GM21825 (cell line): Measurements from ENCODE around the gene RRAS.

Experiments
- ATAC-seq: cut with Tn5 transposase; IDR thresholded peaks from one replicate; pipeline ENCODE4 v1.9.1; 2021; ENCODE audit warnings: mild to moderate bottlenecking, moderate library complexity; ENCODE audit not compliant: unreplicated experiment

Gene RRAS

DNA sequence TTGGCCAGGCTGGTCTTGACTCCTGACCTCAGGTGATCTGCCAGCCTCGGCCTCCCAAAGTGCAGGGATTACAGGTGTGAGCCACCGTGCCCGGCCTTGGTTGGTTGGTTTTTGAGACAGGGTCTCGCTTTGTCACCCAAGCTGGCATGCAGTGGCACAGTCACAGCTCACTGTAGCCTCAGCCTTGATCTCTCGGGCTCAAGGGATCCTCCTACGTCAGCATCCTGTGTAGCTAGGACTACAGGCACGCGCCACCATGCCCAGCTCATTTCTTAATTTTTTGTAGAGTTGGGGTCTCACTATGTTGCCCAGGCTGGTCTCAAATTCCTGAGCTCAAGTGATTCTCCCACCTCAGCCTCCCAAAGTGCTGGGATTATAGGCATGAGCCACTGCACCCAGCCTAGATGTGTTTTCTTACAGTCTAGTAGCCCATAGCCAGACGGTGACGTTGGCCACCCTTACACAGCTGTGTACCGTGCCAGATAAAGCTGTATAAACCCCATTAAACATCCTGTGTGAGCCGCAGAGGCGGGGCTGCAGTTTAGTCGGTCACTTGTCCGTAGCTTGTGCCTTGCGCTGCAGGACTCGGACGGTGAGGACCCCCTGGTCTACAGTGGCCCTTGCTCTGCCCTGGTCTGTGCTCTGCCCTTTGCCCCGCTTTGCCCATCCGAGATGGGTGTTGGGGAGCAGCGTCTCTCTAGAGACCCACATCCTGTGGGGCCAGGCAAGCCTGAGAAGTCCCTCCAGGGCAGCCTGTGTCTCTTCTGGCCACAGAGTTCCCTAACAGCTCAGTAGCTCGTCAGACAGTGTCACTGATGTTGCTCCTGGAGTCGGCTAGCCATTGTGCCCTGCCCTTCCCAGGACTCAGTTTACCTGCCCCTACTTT, 15.9 kb upstream of the RRAS start:
- no peak for ATAC-seq

- no peak for ATAC-seq
Measured at GRCh38 chr19:49654581-49654980, 14.6 kb upstream of the RRAS start.

GRCh38 chr19:49653466-49653806, 13.5 kb upstream of the RRAS start:
- ATAC-seq, result no peak

- ATAC-seq, result no peak
Measured at GRCh38 chr19:49652551-49653465, 12.9 kb upstream of the RRAS start.

DNA sequence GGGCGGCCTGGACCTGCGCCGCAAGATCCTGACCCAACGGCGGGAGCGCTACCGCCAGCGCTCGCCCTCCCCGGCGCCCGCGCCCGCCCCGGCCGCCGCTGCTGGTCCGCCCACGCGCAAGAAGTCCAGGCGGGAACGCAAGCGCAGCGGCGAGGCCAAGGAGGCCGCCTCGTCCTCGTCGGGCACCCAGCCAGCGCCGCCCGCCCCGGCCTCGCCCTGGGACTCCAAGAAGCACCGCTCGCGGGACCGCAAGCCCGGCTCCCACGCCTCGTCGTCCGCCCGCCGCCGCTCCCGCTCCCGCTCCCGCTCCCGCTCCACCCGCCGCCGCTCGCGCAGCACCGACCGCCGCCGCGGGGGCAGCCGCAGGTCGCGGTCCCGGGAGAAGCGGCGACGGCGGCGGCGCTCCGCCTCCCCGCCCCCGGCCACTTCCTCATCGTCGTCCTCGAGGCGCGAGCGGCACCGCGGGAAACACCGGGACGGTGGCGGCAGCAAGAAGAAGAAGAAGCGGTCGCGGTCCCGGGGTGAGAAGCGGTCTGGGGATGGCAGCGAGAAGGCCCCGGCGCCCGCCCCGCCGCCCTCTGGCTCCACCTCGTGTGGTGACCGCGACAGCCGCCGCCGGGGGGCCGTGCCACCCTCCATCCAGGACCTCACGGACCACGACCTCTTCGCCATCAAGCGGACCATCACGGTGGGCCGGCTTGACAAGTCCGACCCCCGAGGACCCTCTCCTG, 12.0 kb upstream of the RRAS start:
- ATAC-seq, result no peak

GRCh38 chr19:49651029-49651819, 11.3 kb upstream of the RRAS start:
- no peak for ATAC-seq

DNA sequence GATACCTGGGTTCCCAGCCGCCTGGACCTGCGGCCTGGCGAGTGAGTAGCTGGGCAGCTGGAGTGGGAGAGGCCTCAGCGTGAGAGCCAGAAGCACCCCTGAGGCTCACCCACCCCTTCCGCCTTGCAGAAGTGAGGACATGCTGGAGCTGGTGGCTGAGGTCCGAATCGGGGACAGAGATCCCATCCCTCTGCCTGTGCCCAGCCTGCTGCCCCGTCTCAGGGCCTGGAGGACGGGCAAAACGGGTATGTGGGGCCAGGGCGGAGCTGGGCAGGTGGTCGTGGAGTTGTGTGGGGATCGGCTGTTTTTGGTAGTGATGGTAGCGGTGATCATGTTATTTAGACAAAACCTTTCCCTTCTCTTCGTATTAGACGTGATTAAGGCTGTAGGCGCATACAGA, 6.6 kb upstream of the RRAS start:
- ATAC-seq, result no peak

DNA sequence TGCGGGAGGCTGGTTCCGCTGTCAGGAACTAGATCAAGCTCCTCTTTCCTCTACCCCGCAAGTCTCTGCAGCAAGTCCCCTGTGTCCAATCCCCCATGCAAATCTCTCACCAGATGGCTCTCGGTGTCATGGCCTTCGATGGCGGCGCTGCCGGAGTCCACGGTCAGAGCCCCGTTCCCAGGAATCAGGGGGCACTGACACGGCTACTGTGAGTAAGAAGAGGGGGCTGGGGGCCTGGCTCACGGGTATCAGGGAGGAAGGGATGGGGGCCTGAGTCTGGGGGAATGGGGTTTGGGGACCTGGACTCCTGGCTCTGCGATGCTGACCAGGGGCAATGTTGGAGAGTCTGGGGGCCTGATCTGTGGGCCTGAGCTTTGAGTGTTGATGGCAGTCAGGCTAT, 6.1 kb upstream of the RRAS start:
- no peak for ATAC-seq

DNA sequence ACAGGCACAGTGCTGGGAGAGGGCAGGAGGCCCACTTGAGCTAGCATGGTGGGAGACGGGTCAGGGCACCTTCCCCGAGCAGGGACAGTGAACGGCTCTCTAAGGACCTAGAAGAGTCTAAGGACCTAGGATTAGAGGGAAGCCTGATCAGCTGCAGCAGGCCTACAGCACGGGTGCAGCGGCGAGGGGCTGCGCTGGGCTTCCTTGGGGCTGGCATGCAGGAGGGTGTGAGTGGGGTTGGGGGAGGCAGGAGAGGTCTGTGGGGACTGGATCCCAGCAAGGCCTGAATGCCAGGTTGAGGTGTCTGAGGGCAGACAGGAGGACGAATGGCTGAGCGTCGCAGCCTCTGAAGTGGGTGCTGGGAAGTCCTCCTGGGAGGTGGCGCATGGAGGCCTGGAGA, 5.6 kb upstream of the RRAS start:
- no peak for ATAC-seq

- ATAC-seq, result no peak
Measured at GRCh38 chr19:49643466-49643865, 3.5 kb upstream of the RRAS start.

- ATAC-seq, result no peak
Measured at GRCh38 chr19:49642492-49643035, 2.6 kb upstream of the RRAS start.

- peak; percentile 60 for ATAC-seq
Measured at GRCh38 chr19:49641688-49642491, 1.9 kb upstream of the RRAS start, which contains the start of gene SCAF1. SCAF1 (plus strand) TSS chr19:49642209; CDS start chr19:49645027, 2,818 bp downstream.

DNA sequence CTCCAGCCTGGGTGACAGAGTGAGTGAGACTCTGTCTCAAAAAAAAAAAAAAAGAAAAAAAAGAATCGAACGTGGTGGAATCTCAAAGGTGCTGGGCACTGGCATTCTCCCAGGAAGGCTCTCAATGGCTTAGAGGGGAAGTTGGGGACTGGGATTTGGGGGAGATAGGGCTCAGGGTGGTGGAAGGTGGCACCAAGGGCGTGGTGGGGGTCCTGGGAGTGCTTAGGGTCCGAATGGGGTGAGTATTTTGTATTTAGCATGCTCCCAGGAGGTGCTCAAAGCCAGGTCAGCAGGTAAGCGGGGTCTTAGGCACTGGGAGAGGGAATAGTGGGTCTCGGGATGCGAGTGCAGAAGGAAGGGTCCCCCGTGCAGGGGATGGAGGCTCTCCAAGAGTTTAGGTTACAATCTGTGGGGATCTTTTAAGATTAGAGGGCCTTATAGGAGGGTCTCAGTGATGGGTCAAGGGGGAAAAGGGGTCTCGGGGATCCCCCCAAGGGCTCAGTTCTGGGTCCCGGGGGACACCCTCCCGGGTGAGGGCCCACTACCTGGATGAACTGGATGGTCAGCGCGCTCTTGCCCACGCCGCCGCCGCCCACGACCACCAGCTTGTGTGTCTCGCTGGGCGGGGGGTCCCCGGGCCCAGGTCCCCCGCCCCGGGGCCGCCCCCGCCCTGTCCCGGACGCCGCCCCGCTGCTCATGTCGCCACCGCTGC, 386 bp downstream of the RRAS start:
- ATAC-seq, result no peak

GRCh38 chr19:49637821-49638738, 1.9 kb downstream of the RRAS start:
- ATAC-seq, result no peak

DNA sequence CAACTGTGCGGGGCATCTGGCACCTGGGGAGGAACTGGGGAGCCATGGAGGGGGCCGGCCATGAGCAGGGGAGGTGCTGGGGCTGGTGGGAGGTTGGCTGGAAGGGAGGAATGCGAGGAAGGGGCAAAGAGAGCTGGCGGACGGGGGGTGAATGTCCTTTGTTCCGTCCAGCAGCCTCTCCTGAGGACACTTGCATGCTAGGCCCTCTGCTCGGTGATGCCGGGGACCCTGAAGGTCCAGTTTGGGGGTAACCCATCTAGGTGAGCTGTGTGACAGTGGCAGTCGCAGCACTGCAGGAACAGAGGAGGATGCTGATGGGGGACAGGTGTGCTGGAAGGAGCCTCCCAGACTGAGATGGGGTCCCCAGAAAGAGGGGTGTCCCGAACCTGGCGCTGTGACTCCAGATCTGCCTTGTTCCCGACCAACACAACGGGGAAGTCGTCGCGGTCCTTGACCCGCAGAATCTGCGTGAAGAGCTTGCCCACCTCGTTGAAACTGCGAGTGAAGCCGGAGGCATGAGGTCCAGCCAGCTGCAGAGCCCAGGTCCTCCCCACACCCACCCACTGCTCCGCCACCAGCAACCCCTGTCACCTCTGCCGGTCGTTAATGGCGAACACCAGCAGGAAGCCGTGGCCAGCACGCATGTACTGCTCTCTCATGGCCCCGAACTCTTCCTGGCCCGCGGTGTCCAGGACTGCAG, 3.6 kb downstream of the RRAS start:
- ATAC-seq, result no peak

- ATAC-seq, result no peak
Measured at GRCh38 chr19:49635530-49636232, 4.3 kb downstream of the RRAS start.
